K562 (cell line): ENCODE measurements around the gene TMEM156. TPM values are rescaled to one million over a fixed set of nuclear protein-coding genes. Genes with fewer than 3 reads are reported as not detected.
"Not testable (repeated sequence)": the region's sequence is repeated elsewhere in the genome, so short reads cannot be mapped to it uniquely, and the experiment has no call there.

Experiments
- ATAC-seq: fragments of 200-7000 bp; cut with Tn5 transposase; 3 replicates; pipeline ENCODE4 v1.9.1; 2020; ENCODE audit warnings: moderate library complexity
- BruUV-seq: library from RNA; stranded (reverse); fragments of 400-500 nt; replicated peaks from 2 replicates; lab custom pipeline; 2021; lab: Mats Ljungman, UMichigan
- CTCF ChIA-PET: fragments of 300-600 bp; formaldehyde crosslinking; extraction: SDS; loops from one replicate; lab custom pipeline; 2021; ENCODE audit warnings: low intra/inter-chr PET ratio; lab: Yijun Ruan, JAX
- POLR2A ChIA-PET: fragments of 300-600, 350-650 bp; sonication (Branson Sonifier 250); formaldehyde crosslinking; extraction: SDS; loops from one replicate; lab custom pipeline; 2021; ENCODE audit warnings: antibody characterized with exemption, inconsistent platforms; lab: Yijun Ruan, JAX
- DNase-seq, 4 experiments: peaks; one replicate each; pipeline versions ENCODE4 v3.0.0 to v3.0.0-alpha.2; 2011 to 2018; ENCODE audit warnings: low spot score in 3 of 4, mixed read lengths in 3 of 4; ENCODE audit errors: extremely low read depth in 1 of 4
- FAIRE-seq: peaks from 2 replicates; lab custom pipeline; 2011; peaks lifted over from hg19 to GRCh38; lab: Jason Lieb, UNC
- H2AFZ ChIP-seq: 2 replicates; pipeline ENCODE4 v1.6.0; 2011; ENCODE audit warnings: low read depth, low read length, control low read depth, inconsistent platforms
- H3K27ac ChIP-seq: fragments of 200-600 bp; 3 replicates; pipeline ENCODE4 v1.8.0; 2011; ENCODE audit warnings: low read depth, mild to moderate bottlenecking, control low read depth, inconsistent platforms, low read length, moderate library complexity, mixed read lengths; ENCODE audit errors: extremely low read depth
- H3K27me3 ChIP-seq, 2 experiments: fragments of 300-600 bp in 1 of 2; 2 replicates in 1 of 2; 3 replicates in 1 of 2; pipeline versions ENCODE4 v1.6.0 to v1.8.0; 2011; ENCODE audit warnings: inconsistent platforms in 2 of 2, low read length in 2 of 2, mild to moderate bottlenecking in 1 of 2, mixed read lengths in 1 of 2, moderate library complexity in 1 of 2; ENCODE audit not compliant: control insufficient read depth in 2 of 2, insufficient read depth in 2 of 2
- H3K36me3 ChIP-seq: fragments of 300-600 bp; 3 replicates; pipeline ENCODE4 v1.8.0; 2011; ENCODE audit warnings: mild to moderate bottlenecking, low read length, inconsistent platforms; ENCODE audit not compliant: control insufficient read depth, insufficient read depth
- H3K4me1 ChIP-seq, 2 experiments: fragments of 200-600 bp in 1 of 2; replicated peaks in 1 of 2; 2 replicates in 1 of 2; 3 replicates in 1 of 2; pipeline versions ENCODE4 v1.5.1 to v1.8.0; 2011; ENCODE audit warnings: inconsistent platforms in 2 of 2, low read length in 2 of 2, mild to moderate bottlenecking in 1 of 2, mixed read lengths in 1 of 2, moderate library complexity in 1 of 2; ENCODE audit not compliant: control insufficient read depth in 2 of 2, insufficient read depth in 2 of 2
- H3K4me2 ChIP-seq: 2 replicates; pipeline ENCODE4 v1.6.1; 2011; ENCODE audit warnings: low read length, control low read depth, inconsistent platforms, mixed read lengths; ENCODE audit not compliant: insufficient read depth
- H3K4me3 ChIP-seq: fragments of 200-600 bp; sonication (generic), shearing (Covaris generic); 2 replicates; pipeline ENCODE4 v1.5.1; 2016; ENCODE audit warnings: control low read depth, inconsistent platforms
- H3K79me2 ChIP-seq: fragments of 200-600 bp; 3 replicates; pipeline ENCODE4 v1.8.0; 2011; ENCODE audit warnings: low read length, inconsistent platforms; ENCODE audit not compliant: control insufficient read depth, insufficient read depth
- H3K9ac ChIP-seq, 2 experiments: 2 replicates each; pipeline versions ENCODE4 v1.6.0 to v1.6.1; 2011; ENCODE audit warnings: low read depth in 2 of 2, low read length in 2 of 2, control low read depth in 1 of 2, inconsistent platforms in 1 of 2, mild to moderate bottlenecking in 1 of 2, mixed read lengths in 1 of 2; ENCODE audit not compliant: insufficient read depth in 1 of 2
- H3K9me1 ChIP-seq: one replicate; pipeline ENCODE4 v1.6.0; 2011; ENCODE audit warnings: inconsistent platforms, mild to moderate bottlenecking, low read length, moderate library complexity; ENCODE audit not compliant: control insufficient read depth, insufficient read depth
- H3K9me3 ChIP-seq: replicated peaks from 2 replicates; pipeline ENCODE4 v1.5.1; 2011; ENCODE audit warnings: low read depth, low read length, inconsistent platforms; ENCODE audit not compliant: control insufficient read depth, insufficient read depth
- H4K20me1 ChIP-seq: replicated peaks from 2 replicates; pipeline ENCODE4 v1.6.1; 2011; ENCODE audit warnings: low read length, inconsistent platforms, mixed read lengths; ENCODE audit not compliant: control insufficient read depth, insufficient read depth
- ARID1B ChIP-seq: fragments of 450-650 bp; IDR thresholded peaks from 2 replicates; pipeline ENCODE4 v1.6.1; 2016; ENCODE audit warnings: antibody characterized with exemption, mild to moderate bottlenecking, inconsistent platforms
- DPF2 ChIP-seq: fragments of 450-650 bp; IDR thresholded peaks from 2 replicates; pipeline ENCODE4 v1.6.1; 2016
- FOSL1 ChIP-seq: fragments of 200-800 bp; sonication (Bioruptor generic); conservative IDR thresholded peaks from 2 replicates; pipeline ENCODE4 v1.6.1; 2016; ENCODE audit warnings: missing genetic modification characterization, missing compliant biosample characterization
- GABPA ChIP-seq: fragments of 200-800 bp; sonication (Bioruptor generic); conservative IDR thresholded peaks from 2 replicates; pipeline ENCODE4 v1.6.1; 2016; ENCODE audit warnings: low read depth, missing genetic modification characterization, missing compliant biosample characterization
- GABPB1 ChIP-seq: sonication (generic); formaldehyde crosslinking; IDR thresholded peaks from 2 replicates; pipeline ENCODE4 v1.8.0; 2022; ENCODE audit warnings: mild to moderate bottlenecking, missing genetic modification reagents
- JUND ChIP-seq, 2 experiments: IDR thresholded peaks; 2 replicates in 1 of 2; 3 replicates in 1 of 2; pipeline ENCODE4 v1.6.1; 2011; ENCODE audit warnings: borderline replicate concordance in 2 of 2, low read depth in 2 of 2, low read length in 2 of 2, improper control_type of control experiment in 1 of 2, missing biosample characterization in 1 of 2, missing genetic modification characterization in 1 of 2, missing genetic modification reagents in 1 of 2
- SMARCE1 ChIP-seq: fragments of 450-650 bp; IDR thresholded peaks from 2 replicates; pipeline ENCODE4 v1.7.1; 2016; ENCODE audit warnings: mild to moderate bottlenecking
- SPI1 ChIP-seq: IDR thresholded peaks from 2 replicates; pipeline ENCODE4 v1.6.1; 2011; ENCODE audit warnings: low read depth, low read length, control low read depth, borderline replicate concordance
- WGBS: fragments of 100-300 bp; shearing (Covaris generic); methylation state at CpG from one replicate; pipeline ENCODE4 v1.1.6; 2016; ENCODE audit warnings: low coverage, mixed read lengths; ENCODE audit not compliant: insufficient coverage; ENCODE audit errors: missing lambda C conversion rate; 5-methylcytosine and 5-hydroxymethylcytosine counted together
- in situ Hi-C: fragments of 300-500 bp; cut with MboI; formaldehyde crosslinking; loops from 4 replicates; pipeline ENCODE4 v1.15.0; 2018; ENCODE audit warnings: inconsistent platforms, mixed read lengths
- intact Hi-C: fragments of 100-400 bp; cut with micrococcal nuclease; formaldehyde crosslinking; loops from 2 replicates; pipeline ENCODE4 v1.14.2; 2022
- polyA plus RNA-seq, 8 experiments: library from polyadenylated mRNA; depleted of rRNA in 4 of 8; stranded (reverse) in 5 of 8; unstranded in 3 of 8; fragments of >200 nt; fragmentation: Nextera tagmentation in 2 of 8; fragmentation: Illumina TruSeq in 1 of 8; extraction: Ambion mirVana in 2 of 8; extraction: Trizol in 1 of 8; gene quantifications; 2 replicates each; pipeline versions ENCODE4 v1.2.1 to v1.2.3, GENCODE V29; 2011 to 2014; ENCODE audit warnings: inconsistent platforms in 1 of 8, missing spikeins in 1 of 8
- total RNA-seq, 7 experiments: library from RNA; depleted of rRNA in 6 of 7; stranded (reverse); fragments of >200 nt in 6 of 7; fragmentation: Illumina TruSeq in 2 of 7; extraction: Trizol in 2 of 7; gene quantifications; 2 replicates each; pipeline versions ENCODE4 v1.2.1 to v1.2.3, GENCODE V29; 2011 to 2021; ENCODE audit warnings: low replicate concordance in 1 of 7
- TF ChIP-seq, protein P1 (sequence below): sonication (generic); formaldehyde crosslinking; IDR thresholded peaks from 2 replicates; pipeline ENCODE4 v1.8.1; 2023; ENCODE audit warnings: mild to moderate bottlenecking, missing genetic modification reagents
- TF ChIP-seq, protein P2 (sequence below), 2 experiments: fragments of 450-650 bp in 1 of 2; sonication (generic) in 1 of 2; formaldehyde crosslinking in 1 of 2; IDR thresholded peaks; 2 replicates each; pipeline versions ENCODE4 v1.7.1 to v1.9.0; 2016 to 2022; ENCODE audit warnings: inconsistent platforms in 1 of 2, mild to moderate bottlenecking in 1 of 2, missing genetic modification reagents in 1 of 2

The TMEM156 gene
- total and polyA plus RNA-seq, 9 of the 15 experiments (the other 6 are each of a cell fraction or from before 2014, with no cell fraction given) = 3.5 to 9.6 (median 6.4) TPM

DNA sequence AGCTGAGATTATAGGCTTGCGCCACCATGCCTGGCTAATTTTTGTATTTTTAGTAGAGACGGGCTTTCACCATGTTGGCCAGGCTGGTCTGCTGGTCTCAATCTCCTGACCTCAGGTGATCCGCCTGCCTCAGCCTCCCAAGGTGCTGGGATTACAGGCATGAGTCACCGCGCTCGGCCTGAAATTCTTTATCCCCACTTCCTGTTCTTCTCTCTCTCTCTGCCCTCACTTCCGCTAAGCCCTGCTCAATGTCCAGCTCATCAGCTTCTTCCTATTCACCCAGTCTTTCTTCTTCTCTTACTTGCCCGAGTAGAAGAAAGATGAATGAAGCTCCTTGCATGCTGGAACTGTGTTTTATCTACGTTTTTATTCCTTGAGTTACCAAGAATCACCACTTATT, 43.9 kb downstream of the TMEM156 start:
- H3K27ac ChIP-seq; H3K79me2 ChIP-seq; H3K4me3 ChIP-seq; H3K9ac ChIP-seq; H3K27me3 ChIP-seq; H3K9me1 ChIP-seq; in situ Hi-C loops; H3K4me2 ChIP-seq; H4K20me1 ChIP-seq; CTCF ChIA-PET; intact Hi-C loops; H3K9me3 ChIP-seq; BruUV-seq; H3K36me3 ChIP-seq; H3K4me1 ChIP-seq; TF ChIP-seq JUND (tag; IDR thresholded peaks at IDR 0.05; ENCODE audit: borderline replicate concordance, low read depth, low read length): not testable (repeated sequence)
- FAIRE-seq = peak; percentile 44
- WGBS = 54% methylated on average over 9 of the region's 9 CpGs
- peak in 2 of 4 experiments; percentile 15 to 32 for DNase-seq
- peak overlapping the region; percentile 56 for H2AFZ ChIP-seq
- POLR2A ChIA-PET = interaction anchor here (1.1 kb wide), 1 partner anchor 9 kb away, joined by 3 read pairs; no protein-coding TSS in a partner anchor
- peak; percentile 73 for ATAC-seq
- TF ChIP-seq GABPB1 = peak; percentile 74
- TF ChIP-seq GABPA (tag) = peak; percentile 80
- peak; percentile 48; the same call in 1 of the 2 replicates for TF ChIP-seq JUND (IDR thresholded peaks at IDR 0.05; ENCODE audit: borderline replicate concordance, low read depth, low read length)
- peak; percentile 47; the same call in 1 of the 2 replicates for TF ChIP-seq FOSL1
- TF ChIP-seq, protein P1, sequence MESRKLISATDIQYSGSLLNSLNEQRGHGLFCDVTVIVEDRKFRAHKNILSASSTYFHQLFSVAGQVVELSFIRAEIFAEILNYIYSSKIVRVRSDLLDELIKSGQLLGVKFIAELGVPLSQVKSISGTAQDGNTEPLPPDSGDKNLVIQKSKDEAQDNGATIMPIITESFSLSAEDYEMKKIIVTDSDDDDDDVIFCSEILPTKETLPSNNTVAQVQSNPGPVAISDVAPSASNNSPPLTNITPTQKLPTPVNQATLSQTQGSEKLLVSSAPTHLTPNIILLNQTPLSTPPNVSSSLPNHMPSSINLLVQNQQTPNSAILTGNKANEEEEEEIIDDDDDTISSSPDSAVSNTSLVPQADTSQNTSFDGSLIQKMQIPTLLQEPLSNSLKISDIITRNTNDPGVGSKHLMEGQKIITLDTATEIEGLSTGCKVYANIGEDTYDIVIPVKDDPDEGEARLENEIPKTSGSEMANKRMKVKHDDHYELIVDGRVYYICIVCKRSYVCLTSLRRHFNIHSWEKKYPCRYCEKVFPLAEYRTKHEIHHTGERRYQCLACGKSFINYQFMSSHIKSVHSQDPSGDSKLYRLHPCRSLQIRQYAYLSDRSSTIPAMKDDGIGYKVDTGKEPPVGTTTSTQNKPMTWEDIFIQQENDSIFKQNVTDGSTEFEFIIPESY (CRISPR knock-in tag) = peak; percentile 91
- TF ChIP-seq, protein P2, sequence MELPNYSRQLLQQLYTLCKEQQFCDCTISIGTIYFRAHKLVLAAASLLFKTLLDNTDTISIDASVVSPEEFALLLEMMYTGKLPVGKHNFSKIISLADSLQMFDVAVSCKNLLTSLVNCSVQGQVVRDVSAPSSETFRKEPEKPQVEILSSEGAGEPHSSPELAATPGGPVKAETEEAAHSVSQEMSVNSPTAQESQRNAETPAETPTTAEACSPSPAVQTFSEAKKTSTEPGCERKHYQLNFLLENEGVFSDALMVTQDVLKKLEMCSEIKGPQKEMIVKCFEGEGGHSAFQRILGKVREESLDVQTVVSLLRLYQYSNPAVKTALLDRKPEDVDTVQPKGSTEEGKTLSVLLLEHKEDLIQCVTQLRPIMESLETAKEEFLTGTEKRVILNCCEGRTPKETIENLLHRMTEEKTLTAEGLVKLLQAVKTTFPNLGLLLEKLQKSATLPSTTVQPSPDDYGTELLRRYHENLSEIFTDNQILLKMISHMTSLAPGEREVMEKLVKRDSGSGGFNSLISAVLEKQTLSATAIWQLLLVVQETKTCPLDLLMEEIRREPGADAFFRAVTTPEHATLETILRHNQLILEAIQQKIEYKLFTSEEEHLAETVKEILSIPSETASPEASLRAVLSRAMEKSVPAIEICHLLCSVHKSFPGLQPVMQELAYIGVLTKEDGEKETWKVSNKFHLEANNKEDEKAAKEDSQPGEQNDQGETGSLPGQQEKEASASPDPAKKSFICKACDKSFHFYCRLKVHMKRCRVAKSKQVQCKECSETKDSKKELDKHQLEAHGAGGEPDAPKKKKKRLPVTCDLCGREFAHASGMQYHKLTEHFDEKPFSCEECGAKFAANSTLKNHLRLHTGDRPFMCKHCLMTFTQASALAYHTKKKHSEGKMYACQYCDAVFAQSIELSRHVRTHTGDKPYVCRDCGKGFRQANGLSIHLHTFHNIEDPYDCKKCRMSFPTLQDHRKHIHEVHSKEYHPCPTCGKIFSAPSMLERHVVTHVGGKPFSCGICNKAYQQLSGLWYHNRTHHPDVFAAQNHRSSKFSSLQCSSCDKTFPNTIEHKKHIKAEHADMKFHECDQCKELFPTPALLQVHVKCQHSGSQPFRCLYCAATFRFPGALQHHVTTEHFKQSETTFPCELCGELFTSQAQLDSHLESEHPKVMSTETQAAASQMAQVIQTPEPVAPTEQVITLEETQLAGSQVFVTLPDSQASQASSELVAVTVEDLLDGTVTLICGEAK (IDR thresholded peaks at IDR 0.05) = peak; percentile 81
- TF ChIP-seq, protein P2 (CRISPR knock-in tag; IDR thresholded peaks at IDR 0.05) = not testable (repeated sequence)
- TF ChIP-seq SMARCE1 = peak; percentile 56; the same call in 1 of the 2 replicates
- TF ChIP-seq SPI1 = peak; percentile 72; the same call in 1 of the 2 replicates
- TF ChIP-seq DPF2 = peak; percentile 53
- 0 out of 2 replicates have a peak, but pooled peaks have one; percentile 40 for TF ChIP-seq ARID1B
